ENCODE data around the gene UGDH. TPM values are rescaled to one million over a fixed set of nuclear protein-coding genes. Genes with fewer than 3 reads are reported as not detected.

UGDH gene
- total and polyA plus RNA-seq, 4 donors: 33.1 to 241 (median 84.0) TPM

DNA sequence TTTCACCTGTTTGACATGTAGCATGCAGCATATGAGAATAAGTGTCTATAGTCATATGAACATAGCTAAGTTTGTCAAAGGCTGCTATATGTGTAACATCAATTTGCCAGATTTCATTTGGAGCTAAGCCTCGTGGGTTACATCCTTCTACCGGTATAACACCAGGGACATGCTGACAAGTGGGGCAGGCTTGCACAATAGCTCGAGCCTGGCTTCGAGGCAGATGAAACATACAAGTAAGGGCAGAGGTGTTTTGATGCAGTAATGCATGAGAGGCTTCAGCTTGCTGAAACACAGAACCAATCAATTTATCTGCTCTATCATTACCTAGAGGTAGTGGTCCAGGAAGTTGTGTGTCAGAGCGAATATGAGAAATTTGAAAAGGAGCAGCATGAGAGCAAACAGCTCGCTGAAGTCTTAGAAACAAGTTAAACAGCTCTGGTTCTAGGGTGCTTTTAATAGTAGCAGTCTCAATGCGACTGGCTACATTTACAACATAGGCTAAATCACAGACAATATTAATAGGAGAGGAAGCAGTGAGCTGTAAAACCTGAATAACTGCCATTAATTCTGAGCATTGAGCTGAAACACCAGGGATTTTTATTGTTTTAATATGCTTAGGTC is 14.9 kb upstream of the UGDH start:
- Histone ChIP-seq H3K9me3 (ENCODE audit: control insufficient read depth in 4 of 4, low read length in 3 of 4) (no peaks in the 10 kb centered on the region), H3K36me3 (ENCODE audit: control insufficient read depth in 4 of 4, insufficient read depth in 3 of 4, low read depth in 1 of 4, low read length in 3 of 4) (peaks cover 0 to 2% (median 0%) of the 10 kb centered on the region in 4 donors), H3K27ac (ENCODE audit: low read depth in 1 of 2, low read length in 2 of 2) (peak overlapping the region; percentile 9 to 57), H3K4me1 (ENCODE audit: control insufficient read depth in 4 of 4, insufficient read depth in 4 of 4, low read length in 3 of 4) (peaks cover 0 to 29% (median 19%) of the 10 kb centered on the region in 4 donors), H3K9ac (ENCODE audit: low read depth in 1 of 2, low read length in 2 of 2) (no peak overlapping the region), H3K4me3 (ENCODE audit: low read depth in 1 of 3, low read length in 3 of 3) (no peak overlapping the region), H3K27me3 (ENCODE audit: control insufficient read depth in 4 of 4, insufficient read depth in 4 of 4, low read length in 3 of 4) (no peaks in the 10 kb centered on the region)
- DNase-seq (ENCODE audit: low spot score): no peak
- WGBS: 41% methylated on average over 7 of the region's 7 CpGs
- no peak for TF ChIP-seq FOXA1 (IDR thresholded peaks at IDR 0.05)
- TF ChIP-seq TAF1 (conservative IDR thresholded peaks at IDR 0.05): no peak
- no peak for TF ChIP-seq HNF4G (IDR thresholded peaks at IDR 0.05)
- TF ChIP-seq, protein P1, sequence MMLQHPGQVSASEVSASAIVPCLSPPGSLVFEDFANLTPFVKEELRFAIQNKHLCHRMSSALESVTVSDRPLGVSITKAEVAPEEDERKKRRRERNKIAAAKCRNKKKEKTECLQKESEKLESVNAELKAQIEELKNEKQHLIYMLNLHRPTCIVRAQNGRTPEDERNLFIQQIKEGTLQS (IDR thresholded peaks at IDR 0.05): no peak
- TF ChIP-seq GABPA (IDR thresholded peaks at IDR 0.05 in 1 of 2, conservative IDR thresholded peaks at IDR 0.05 in 1 of 2): no peak
- TF ChIP-seq, protein P2, sequence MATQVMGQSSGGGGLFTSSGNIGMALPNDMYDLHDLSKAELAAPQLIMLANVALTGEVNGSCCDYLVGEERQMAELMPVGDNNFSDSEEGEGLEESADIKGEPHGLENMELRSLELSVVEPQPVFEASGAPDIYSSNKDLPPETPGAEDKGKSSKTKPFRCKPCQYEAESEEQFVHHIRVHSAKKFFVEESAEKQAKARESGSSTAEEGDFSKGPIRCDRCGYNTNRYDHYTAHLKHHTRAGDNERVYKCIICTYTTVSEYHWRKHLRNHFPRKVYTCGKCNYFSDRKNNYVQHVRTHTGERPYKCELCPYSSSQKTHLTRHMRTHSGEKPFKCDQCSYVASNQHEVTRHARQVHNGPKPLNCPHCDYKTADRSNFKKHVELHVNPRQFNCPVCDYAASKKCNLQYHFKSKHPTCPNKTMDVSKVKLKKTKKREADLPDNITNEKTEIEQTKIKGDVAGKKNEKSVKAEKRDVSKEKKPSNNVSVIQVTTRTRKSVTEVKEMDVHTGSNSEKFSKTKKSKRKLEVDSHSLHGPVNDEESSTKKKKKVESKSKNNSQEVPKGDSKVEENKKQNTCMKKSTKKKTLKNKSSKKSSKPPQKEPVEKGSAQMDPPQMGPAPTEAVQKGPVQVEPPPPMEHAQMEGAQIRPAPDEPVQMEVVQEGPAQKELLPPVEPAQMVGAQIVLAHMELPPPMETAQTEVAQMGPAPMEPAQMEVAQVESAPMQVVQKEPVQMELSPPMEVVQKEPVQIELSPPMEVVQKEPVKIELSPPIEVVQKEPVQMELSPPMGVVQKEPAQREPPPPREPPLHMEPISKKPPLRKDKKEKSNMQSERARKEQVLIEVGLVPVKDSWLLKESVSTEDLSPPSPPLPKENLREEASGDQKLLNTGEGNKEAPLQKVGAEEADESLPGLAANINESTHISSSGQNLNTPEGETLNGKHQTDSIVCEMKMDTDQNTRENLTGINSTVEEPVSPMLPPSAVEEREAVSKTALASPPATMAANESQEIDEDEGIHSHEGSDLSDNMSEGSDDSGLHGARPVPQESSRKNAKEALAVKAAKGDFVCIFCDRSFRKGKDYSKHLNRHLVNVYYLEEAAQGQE (IDR thresholded peaks at IDR 0.05): no peak
- TF ChIP-seq, protein P3, sequence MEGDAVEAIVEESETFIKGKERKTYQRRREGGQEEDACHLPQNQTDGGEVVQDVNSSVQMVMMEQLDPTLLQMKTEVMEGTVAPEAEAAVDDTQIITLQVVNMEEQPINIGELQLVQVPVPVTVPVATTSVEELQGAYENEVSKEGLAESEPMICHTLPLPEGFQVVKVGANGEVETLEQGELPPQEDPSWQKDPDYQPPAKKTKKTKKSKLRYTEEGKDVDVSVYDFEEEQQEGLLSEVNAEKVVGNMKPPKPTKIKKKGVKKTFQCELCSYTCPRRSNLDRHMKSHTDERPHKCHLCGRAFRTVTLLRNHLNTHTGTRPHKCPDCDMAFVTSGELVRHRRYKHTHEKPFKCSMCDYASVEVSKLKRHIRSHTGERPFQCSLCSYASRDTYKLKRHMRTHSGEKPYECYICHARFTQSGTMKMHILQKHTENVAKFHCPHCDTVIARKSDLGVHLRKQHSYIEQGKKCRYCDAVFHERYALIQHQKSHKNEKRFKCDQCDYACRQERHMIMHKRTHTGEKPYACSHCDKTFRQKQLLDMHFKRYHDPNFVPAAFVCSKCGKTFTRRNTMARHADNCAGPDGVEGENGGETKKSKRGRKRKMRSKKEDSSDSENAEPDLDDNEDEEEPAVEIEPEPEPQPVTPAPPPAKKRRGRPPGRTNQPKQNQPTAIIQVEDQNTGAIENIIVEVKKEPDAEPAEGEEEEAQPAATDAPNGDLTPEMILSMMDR (IDR thresholded peaks at IDR 0.05; ENCODE audit: low read depth, low read length, missing input control): no peak
- TF ChIP-seq JUND (IDR thresholded peaks at IDR 0.05): no peak
- TF ChIP-seq HNF4A (conservative IDR thresholded peaks at IDR 0.05): no peak
- peak in 1 of 2 donors; percentile 5 for TF ChIP-seq RXRA (IDR thresholded peaks at IDR 0.05)
- TF ChIP-seq, protein P4, sequence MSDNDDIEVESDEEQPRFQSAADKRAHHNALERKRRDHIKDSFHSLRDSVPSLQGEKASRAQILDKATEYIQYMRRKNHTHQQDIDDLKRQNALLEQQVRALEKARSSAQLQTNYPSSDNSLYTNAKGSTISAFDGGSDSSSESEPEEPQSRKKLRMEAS (IDR thresholded peaks at IDR 0.05): no peak
- no peak for TF ChIP-seq FOXA2 (IDR thresholded peaks at IDR 0.05)
- no peak for TF ChIP-seq EGR1 (IDR thresholded peaks at IDR 0.05; ENCODE audit: low read depth in 2 of 2)
- TF ChIP-seq, protein P5, sequence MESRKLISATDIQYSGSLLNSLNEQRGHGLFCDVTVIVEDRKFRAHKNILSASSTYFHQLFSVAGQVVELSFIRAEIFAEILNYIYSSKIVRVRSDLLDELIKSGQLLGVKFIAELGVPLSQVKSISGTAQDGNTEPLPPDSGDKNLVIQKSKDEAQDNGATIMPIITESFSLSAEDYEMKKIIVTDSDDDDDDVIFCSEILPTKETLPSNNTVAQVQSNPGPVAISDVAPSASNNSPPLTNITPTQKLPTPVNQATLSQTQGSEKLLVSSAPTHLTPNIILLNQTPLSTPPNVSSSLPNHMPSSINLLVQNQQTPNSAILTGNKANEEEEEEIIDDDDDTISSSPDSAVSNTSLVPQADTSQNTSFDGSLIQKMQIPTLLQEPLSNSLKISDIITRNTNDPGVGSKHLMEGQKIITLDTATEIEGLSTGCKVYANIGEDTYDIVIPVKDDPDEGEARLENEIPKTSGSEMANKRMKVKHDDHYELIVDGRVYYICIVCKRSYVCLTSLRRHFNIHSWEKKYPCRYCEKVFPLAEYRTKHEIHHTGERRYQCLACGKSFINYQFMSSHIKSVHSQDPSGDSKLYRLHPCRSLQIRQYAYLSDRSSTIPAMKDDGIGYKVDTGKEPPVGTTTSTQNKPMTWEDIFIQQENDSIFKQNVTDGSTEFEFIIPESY (IDR thresholded peaks at IDR 0.05): no peak
- TF ChIP-seq SP1 (IDR thresholded peaks at IDR 0.05): no peak
- no peak for TF ChIP-seq YY1 (IDR thresholded peaks at IDR 0.05)
- peak in 1 of 2 donors; percentile 16 for TF ChIP-seq RAD21 (IDR thresholded peaks at IDR 0.05)
- no peak for TF ChIP-seq NR2F2 (IDR thresholded peaks at IDR 0.05)

All from liver (tissue), 9 donors.